HG03060 (cell line): Measurements from ENCODE around the gene CARD18.
"Not testable (repeated sequence)": the region's sequence is repeated elsewhere in the genome, so short reads cannot be mapped to it uniquely, and the experiment has no call there.

Experiments used
- ATAC-seq: cut with Tn5 transposase; IDR thresholded peaks from one replicate; pipeline ENCODE4 v1.9.1; 2021; ENCODE audit warnings: low read depth, moderate number of reproducible peaks; ENCODE audit not compliant: unreplicated experiment

The CARD18 gene

DNA sequence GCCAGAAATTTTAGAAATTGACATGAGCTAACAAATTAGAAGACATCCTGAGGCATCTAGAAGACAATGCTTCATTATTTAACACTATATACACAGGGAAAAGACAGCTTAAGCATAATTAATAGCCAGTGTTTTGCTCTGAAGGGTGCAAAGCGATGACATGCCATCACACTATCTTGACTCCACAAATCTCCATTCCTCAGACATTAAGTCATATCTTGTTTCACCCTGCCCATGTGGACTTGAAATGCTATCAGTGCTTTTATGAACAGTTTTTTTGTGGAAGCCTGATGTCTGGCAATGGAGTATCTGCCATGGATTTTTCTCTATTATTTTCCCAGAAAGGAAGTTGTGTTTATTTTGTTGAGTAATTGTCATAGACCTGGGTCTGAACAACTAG, 2.3 kb downstream of the CARD18 start:
- ATAC-seq = no peak

DNA sequence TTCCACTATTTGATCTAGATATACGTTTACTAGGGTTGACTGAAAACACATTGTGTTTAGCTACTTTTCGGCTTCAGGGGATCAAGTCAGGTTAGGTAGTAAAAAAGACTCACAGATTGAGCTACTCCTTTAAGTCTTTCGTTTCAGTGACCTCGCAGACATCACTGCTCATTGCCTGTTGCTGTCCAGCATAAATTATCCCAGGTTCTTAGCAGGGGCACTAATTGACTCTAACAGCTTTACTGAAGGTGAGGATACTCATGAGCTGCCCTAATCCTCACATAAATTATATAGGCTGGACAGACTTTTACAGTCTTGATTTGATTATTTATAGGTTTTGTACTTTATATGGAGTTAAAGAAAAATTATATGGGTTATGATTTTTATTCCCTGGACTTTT, 3.7 kb downstream of the CARD18 start:
- ATAC-seq = no peak

DNA sequence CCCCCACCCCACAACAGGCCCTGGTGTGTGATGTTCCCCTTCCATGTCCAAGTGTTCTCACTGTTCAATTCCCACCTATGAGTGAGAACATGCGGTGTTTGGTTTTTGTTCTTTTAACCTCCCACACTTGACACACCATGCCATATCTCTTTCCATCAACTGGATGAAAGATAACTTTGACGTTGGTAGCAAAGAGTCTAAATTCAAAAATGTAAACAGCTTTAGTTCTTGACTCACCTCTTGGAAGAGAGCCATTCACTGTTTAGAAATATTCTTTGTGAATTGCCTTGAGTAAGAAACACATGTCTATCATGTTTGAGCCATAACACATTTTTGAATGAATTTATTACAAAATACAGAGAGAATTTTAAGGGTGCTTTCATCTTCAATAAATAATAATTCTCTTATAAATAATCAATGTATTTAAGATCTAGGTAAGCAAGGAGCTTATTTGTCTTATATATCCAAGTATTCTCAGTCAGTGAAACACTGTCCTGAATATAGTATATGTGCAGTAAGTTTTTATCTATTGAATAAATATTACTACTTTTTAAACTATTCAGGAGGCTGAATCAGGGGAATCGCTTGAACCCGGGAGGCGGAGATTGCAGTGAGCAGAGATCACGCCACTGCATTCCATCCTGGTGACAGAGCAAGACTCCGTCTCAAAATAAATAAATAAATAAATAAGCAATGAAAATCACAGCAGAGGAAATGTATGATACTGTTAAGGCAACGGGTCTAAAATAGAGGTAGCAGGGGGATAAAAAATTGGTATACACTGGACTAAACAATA, 6.7 kb downstream of the CARD18 start:
- no peak for ATAC-seq

DNA sequence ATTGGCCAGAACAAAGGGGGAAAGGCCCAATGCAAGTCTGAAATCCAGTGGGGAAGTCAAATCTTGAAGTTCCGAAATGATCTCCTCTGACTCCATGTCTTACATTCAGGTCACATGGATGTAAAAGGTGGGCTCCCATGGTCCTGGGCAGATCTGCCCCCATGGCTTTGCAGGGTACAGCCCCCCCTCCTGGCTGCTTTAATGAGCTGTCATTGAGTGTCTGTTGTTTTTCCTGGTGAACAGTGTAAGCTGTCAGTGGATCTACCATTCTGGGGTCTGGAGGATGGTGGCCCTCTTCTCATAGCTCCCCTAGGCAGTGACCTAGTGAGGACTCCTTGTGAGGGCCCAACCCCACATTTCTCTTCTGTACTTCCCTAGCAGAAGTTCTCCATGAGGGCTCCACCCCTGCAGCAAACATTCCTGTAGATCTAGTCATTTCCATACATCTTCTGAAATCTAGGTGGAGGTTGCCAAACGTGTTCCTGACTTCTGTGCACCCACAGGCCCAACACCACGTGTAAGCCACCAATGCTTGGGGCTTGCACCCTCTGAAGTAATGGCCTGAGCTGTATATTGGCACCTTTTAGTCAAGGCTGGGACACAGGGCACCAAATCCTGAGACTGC, 9.3 kb downstream of the CARD18 start:
- no peak for ATAC-seq

DNA sequence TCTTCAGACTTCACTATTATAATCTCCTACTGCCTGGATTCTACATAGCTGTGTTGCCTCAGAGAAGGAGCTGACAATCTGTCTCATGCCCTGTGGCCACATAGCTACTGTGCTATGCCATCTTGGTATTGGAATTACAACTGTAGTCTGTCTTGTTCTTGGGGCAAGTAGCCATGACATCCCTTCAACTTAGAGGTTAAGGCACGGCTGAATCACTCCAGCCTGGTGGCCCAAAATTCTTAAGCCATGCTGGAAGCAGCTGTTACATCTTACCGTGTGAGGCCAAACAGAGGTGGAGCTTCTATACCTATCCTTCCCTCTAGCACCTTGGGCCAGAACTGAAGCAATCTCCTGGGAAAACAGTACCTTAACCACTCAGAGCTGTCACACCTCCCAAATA, 14.8 kb downstream of the CARD18 start:
- ATAC-seq = no peak

DNA sequence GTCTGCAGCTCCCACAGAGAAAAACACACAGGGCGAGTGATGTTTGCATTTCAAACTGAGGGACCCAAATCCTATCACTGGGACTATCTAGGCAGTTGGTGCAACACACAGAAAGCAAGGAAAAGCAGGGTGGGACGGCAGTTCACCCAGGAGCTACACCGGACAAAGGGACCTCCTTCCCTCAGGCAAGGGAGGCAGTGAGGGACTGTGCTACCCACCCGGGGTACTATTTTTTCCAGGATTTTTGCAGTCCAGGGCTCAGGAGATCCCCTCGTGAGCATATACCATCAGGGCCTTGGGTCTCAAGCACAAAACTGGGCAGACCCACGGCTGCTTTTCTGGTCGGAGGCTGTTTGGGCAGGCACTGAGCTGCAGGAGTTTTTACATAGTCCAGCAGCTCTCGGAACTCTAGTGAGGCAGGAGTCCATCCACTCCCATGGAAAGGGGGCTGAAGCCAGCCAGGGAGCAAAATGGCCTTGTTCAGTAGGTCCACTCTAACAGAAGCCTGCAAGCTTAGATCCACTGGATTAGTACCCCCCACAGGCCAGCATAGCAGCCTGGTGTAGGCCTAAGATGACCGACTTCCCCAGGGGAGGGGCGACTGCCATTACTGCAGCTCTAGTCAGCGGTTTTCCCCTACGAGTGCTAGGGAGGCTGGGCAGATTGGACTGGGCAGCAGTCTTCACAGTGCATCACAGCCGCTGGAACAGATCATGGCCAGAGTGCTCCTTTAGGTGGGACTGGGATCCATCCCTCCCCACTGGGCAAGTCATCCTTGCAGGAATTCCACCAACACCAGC, 28.2 kb downstream of the CARD18 start:
- ATAC-seq = no peak

DNA sequence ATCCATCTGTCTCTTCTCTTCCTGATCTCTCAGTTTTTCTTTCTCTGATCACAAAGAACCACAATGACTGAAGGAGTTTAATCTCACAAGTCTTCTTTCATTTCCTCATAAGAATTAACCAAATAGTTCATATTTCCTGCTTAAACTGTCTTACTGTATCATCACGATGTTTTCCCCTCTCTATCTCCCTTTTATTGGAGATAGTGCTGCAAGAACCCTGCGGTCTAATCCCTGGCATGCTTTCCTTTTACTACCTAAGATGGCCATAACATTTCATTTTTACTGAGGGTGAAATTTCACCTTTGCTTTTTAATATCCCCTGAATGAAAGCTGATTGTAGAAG, 28.9 kb downstream of the CARD18 start:
- no peak for ATAC-seq

DNA sequence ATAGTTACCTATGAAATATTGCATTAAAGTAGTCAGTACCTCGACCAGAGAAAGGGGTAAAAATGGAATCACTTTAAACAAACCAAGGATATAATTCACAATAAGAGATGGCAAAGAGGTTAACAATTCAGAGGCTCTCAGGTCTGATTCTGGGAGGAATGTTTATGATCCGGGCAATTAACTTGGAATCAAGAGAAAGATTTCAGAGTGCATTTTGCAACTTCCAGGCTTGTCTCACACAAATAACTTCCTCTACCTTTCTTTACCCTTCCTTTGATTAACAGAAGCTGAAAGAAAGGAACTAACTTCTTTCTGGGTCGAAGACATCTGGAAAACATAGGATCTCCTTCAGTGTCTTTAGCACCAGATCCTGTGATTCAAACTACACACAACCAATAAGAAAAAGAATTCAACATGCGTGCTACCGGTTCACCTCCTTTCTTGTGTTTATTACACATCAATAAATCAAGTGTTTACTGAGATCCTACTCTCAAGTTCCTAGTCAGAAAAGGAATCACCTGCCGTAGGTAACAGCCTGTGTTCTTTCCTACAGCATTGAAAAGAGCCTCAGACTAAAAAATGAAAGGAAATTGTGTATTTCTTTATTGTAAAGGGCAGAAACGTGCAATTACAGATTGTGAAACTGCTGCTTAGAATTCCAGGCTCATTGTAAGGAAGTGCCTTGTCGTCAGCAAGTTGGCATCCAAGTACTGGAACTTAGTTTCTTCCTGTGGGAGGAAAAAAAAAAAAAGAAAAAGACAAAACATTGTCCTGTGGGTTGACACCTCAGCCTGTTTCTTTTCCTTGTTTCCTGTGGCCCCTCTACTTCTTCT, 29.5 kb downstream of the CARD18 start:
- no peak for ATAC-seq

DNA sequence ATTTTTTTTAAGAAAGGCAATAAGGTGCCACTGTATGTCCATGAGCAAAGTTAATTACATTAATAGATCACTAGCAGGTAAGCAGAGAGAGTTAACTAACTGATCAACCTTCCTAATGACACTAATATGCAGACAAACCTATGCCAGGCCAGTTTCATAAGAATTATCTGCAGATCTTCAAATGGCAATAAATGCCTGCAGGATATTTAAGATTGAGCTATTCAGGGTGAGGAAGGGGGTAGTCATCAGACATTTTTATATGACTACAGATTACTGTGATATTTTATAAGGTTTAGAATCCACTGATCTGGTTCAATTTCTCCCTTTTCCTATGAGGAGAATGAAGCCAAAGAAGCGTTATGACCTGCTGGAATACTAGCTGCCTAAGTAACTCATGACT, 30.2 kb downstream of the CARD18 start:
- ATAC-seq = no peak

DNA sequence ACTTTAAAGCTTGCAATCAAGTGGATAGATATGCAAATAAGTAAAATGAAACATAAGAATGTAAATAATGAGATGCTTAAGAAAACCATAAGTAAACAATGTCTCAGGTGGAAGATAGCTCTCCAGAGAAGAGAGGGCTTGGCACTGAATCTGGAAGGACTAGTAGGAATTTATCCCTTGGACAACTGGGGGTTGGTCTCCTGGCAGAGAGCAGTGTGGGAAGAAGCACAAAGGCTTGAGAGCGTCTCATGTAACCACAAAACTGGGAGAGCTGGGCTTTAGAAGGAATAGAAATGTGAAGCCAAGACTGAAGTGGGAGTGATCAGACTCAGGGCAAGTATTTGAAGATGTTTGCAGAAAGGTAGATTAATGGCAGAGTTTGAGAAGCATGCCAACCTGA, 31.3 kb downstream of the CARD18 start:
- ATAC-seq = no peak

DNA sequence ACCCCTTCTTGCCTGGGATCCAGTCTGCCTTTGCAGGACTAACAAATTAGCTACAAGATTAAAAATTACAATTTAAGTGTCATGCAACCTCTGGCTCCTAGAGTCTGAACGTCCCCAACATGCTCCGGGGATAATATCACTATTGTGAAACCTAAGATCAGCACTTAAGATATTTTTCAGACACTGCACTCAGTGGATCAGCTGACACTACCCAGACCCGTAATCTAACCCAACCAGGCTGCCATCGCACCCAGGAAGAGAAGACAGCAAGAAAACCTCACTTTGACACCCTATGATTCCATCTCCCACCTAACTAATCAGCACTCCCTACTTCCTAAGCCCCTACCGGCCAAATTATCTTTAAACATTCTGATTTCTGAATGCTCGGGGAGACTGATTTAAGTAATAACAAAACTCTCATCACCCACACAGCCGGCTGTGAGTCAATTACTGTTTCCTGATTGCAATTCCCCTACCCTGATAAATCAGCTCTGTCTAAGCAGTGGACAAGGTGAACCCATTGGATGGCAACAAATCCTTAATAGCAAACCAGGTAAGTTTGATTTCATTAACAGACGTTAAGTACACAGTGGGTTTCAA, 32.2 kb downstream of the CARD18 start:
- not testable (repeated sequence) for ATAC-seq

DNA sequence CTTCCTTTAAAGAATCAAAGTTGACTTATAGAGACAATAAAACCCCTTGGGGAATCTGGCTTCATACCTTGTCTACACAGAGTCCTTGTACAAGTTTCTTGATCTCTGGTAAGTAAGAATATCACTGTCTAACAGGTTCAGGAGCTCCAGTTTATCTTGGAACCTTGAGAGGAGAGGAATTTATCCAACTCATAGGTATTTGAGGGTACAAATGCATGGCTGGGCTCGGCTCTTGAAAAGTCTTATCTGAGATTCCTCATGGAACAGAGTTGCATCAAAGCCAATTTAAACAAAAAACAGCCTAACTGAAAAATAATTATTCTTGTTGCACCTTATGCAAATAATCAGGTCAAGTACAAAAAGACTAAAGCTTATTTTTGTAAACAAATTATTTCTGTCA, 33.4 kb downstream of the CARD18 start:
- ATAC-seq = no peak

DNA sequence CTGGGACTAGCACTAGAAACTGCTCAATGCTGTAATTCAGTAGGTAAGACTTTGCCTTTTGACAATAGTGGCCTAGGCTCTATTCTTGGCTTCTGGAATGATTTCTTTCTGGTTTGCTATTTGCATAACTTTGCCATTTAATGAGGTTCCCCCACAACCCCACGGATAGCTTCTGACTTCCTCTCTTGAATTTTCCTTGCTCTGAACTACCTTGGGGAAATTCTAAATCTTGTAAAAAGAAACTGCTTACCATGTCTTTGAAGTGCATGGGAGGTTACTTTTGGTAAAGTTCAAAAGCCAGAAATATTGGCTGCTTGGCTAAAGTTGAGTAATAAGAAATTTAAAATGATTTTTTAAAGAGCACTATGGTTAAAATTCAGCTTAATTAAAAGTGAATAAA, 35.3 kb downstream of the CARD18 start:
- ATAC-seq = no peak

DNA sequence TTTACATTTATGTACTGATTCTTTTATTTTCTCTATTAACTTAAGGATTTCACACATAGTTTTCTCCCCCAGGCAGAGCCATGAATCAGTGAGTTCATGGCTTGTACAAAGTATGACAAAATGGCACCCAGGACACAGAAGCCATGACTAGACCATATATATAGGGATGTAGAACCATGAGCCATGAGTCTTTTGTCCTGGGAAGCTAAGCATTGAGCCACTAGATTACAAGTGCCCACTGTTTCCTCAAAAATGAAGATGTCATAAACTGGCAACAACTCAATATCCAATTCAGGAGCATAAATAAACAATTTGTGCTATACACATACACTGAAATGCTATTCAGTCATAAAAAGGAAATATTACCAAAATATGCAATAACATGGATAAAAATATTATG, 36.2 kb downstream of the CARD18 start:
- no peak for ATAC-seq

DNA sequence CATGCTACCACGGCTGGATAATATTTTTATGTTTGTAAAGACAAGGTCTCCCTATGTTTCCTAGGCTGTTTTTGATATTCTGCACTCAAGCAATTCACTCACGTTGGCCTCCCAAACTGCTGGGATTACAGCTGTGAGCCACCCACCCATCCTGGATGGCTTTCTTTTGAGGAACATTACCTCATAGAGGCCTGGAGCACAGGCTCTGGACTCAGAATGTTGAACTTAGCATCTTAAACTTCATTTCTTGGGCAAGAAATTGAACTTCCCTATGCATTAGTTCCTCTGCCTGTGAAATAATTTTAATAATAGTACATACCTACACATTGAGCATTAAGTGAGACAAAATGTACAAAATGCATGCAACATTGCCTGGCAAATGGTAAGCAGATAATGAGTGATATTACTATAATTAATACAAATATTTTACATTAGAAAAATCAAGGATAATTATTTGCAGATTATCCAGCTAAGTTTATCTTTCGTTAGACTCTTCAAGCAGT, 37.4 kb downstream of the CARD18 start:
- not testable (repeated sequence) for ATAC-seq

DNA sequence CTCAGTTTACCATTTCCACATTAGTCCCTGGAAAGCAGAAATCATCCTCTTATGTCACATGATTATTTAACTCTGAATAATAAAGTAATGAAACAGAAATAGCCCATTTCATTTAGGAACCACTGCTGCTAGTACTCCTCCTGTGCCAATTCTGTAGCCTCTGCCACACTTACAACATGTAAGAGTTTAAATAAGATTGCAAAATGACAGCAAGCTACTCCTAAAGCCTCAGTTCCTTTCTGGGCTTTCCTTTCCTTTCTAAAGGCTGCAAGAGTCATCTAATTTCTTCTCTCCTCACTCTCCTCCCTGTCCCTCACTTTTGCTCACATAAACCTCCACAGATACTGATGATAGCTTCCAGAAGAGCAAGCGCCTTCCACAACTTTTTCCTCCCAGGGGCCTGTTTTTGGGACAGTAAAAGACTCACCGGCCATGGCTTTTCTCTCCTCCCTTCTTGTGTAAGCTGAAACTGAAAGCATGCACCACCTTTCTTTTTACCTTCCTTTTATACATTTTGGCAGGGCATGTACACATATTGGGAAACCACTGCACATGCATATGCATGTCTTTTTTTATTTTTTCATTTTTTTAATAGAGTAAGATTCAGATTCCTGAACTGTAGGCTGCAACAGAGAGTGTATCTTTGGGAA, 38.5 kb downstream of the CARD18 start:
- no peak for ATAC-seq

DNA sequence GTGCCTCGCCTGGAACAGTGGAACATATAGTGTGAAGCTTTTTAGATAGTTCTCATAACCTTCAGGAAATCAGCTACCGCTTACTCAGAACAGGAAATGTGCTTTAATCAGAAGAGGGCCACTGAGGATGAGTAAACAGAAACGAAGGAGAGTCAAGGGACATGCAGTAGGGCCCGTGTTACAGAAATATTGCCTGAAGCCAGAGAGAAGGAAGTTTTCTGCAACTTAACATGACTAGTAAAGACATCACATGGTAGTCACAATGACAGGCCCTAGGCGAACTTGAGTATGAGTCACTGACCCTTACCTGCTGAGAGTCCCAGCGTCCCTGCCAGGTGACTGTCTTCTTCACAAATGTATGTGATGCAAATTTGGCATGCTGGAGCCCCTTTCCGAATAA, 39.4 kb downstream of the CARD18 start:
- no peak for ATAC-seq

DNA sequence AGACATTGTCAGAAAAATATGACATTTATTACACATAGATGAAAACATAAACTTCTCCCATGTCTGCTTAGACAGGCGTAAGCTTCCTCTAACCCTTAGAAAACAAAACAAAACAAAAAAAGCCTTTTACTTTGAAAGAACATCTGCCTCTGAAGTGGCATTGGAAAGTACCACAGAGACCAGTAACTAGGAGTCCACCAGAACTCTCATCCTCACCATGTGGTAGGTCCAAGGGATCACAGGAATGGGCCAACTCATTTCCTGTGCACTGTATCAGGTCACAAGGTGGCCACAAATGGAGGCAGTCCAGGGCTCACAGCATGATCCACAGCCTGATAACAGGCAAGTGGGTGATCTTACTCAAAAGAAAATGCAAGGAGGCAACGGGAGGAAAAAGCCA, 40.0 kb downstream of the CARD18 start:
- ATAC-seq = not testable (repeated sequence)
